SK-N-SH (cell line): Measurements from ENCODE around the gene CDK13. TPM values are rescaled to one million over a fixed set of nuclear protein-coding genes. Genes with fewer than 3 reads are reported as not detected.

Source experiments
- CTCF ChIA-PET: fragments of 300-600, 350-600 bp; formaldehyde crosslinking; extraction: SDS; loops from one replicate; lab custom pipeline; 2021; lab: Yijun Ruan, JAX
- POLR2A ChIA-PET: fragments of 350-600 bp; sonication (Branson Sonifier 250); formaldehyde crosslinking; extraction: SDS; loops from one replicate; lab custom pipeline; 2020; ENCODE audit warnings: antibody characterized with exemption, inconsistent platforms; lab: Yijun Ruan, JAX
- DNase-seq: peaks from one replicate; pipeline ENCODE4 v3.0.0; 2012
- H2AFZ ChIP-seq: fragments of 200-600 bp; sonication (generic); 2 replicates; pipeline ENCODE4 v1.8.1; 2016; ENCODE audit warnings: antibody characterized with exemption, mild to moderate bottlenecking, low read depth
- H3F3A ChIP-seq: fragments of 200-600 bp; sonication (generic); replicated peaks from 2 replicates; pipeline ENCODE3; 2016; ENCODE audit warnings: antibody characterized with exemption, mild to moderate bottlenecking; ENCODE audit not compliant: insufficient read depth
- H3K27ac ChIP-seq, 2 experiments: fragments of 200-500 bp in 1 of 2; fragments of 200-600 bp in 1 of 2; sonication (Bioruptor generic) in 1 of 2; sonication (generic), shearing (Covaris generic) in 1 of 2; 2 replicates each; pipeline versions ENCODE4 v1.5.1 to v1.6.1; 2014 to 2016; ENCODE audit warnings: low read depth in 2 of 2, inconsistent platforms in 1 of 2, low read length in 1 of 2, mild to moderate bottlenecking in 1 of 2, mixed read lengths in 1 of 2
- H3K27me3 ChIP-seq: fragments of 200-600 bp; sonication (generic), shearing (Covaris generic); 2 replicates; pipeline ENCODE4 v1.6.1; 2016; ENCODE audit warnings: mixed run types; ENCODE audit not compliant: insufficient read depth
- H3K36me3 ChIP-seq, 2 experiments: fragments of 200-500 bp in 1 of 2; fragments of 200-600 bp in 1 of 2; sonication (Bioruptor generic) in 1 of 2; sonication (generic) in 1 of 2; replicated peaks in 1 of 2; 2 replicates each; pipeline versions ENCODE3 to v1.5.1; 2014 to 2016; ENCODE audit warnings: low read length in 1 of 2, mild to moderate bottlenecking in 1 of 2; ENCODE audit not compliant: insufficient read depth in 2 of 2, control insufficient read depth in 1 of 2
- H3K4me1 ChIP-seq, 2 experiments: fragments of 200-500 bp in 1 of 2; fragments of 200-600 bp in 1 of 2; sonication (Bioruptor generic) in 1 of 2; sonication (generic), shearing (Covaris generic) in 1 of 2; 2 replicates each; pipeline versions ENCODE4 v1.5.1 to v1.6.1; 2014 to 2016; ENCODE audit warnings: low read depth in 1 of 2, low read length in 1 of 2, mixed run types in 1 of 2; ENCODE audit not compliant: insufficient read depth in 2 of 2, control insufficient read depth in 1 of 2
- H3K4me2 ChIP-seq: fragments of 200-600 bp; sonication (generic), shearing (Covaris generic); 2 replicates; pipeline ENCODE4 v1.6.1; 2017; ENCODE audit warnings: mixed run types
- H3K4me3 ChIP-seq, 2 experiments: fragments of 200-500 bp in 1 of 2; fragments of 200-600 bp in 1 of 2; sonication (Bioruptor generic) in 1 of 2; sonication (generic), shearing (Covaris generic) in 1 of 2; 2 replicates each; pipeline versions ENCODE4 v1.5.1 to v1.8.1; 2014 to 2016; ENCODE audit warnings: low read depth in 2 of 2, inconsistent platforms in 1 of 2, low read length in 1 of 2, mild to moderate bottlenecking in 1 of 2, mixed read lengths in 1 of 2, moderate library complexity in 1 of 2
- H3K79me2 ChIP-seq: fragments of 200-600 bp; sonication (generic); 2 replicates; pipeline ENCODE4 v1.8.1; 2017; ENCODE audit warnings: mild to moderate bottlenecking; ENCODE audit not compliant: insufficient read depth
- H3K9ac ChIP-seq: fragments of 200-600 bp; sonication (generic); 2 replicates; pipeline ENCODE4 v1.6.1; 2017; ENCODE audit warnings: mixed run types
- H3K9me2 ChIP-seq: fragments of 200-600 bp; sonication (generic); 2 replicates; pipeline ENCODE4 v1.6.1; 2017; ENCODE audit warnings: mixed run types
- H3K9me3 ChIP-seq: fragments of 200-600 bp; sonication (generic); 2 replicates; pipeline ENCODE4 v1.6.1; 2017; ENCODE audit warnings: mixed run types, mild to moderate bottlenecking, moderate library complexity
- H4K20me1 ChIP-seq: fragments of 200-600 bp; sonication (generic); 2 replicates; pipeline ENCODE4 v1.6.1; 2017; ENCODE audit warnings: mild to moderate bottlenecking, mixed run types; ENCODE audit not compliant: insufficient read depth
- CHD2 ChIP-seq: fragments of 150-350 bp; IDR thresholded peaks from 2 replicates; pipeline ENCODE4 v1.6.1; 2018; ENCODE audit warnings: low read length; ENCODE audit not compliant: partially characterized antibody
- EZH2phosphoT487 ChIP-seq: fragments of 200-600 bp; sonication (generic); IDR thresholded peaks from 2 replicates; pipeline ENCODE4 v1.6.1; 2017; ENCODE audit warnings: low read depth, mixed run types, mild to moderate bottlenecking, antibody characterized with exemption, moderate library complexity, borderline replicate concordance
- FOSL2 ChIP-seq: IDR thresholded peaks from 2 replicates; pipeline ENCODE4 v1.4.0; 2012; ENCODE audit warnings: low read depth, mild to moderate bottlenecking, moderate library complexity, borderline replicate concordance
- GABPA ChIP-seq: IDR thresholded peaks from 2 replicates; pipeline ENCODE4 v1.4.0; 2012; ENCODE audit warnings: low read depth, mild to moderate bottlenecking
- GATA2 ChIP-seq: sonication (generic); formaldehyde crosslinking; IDR thresholded peaks from 2 replicates; pipeline ENCODE4 v1.5.0; 2020; ENCODE audit warnings: mild to moderate bottlenecking, missing genetic modification reagents
- JUND ChIP-seq: IDR thresholded peaks from 2 replicates; pipeline ENCODE4 v1.4.0; 2012
- MXI1 ChIP-seq: IDR thresholded peaks from 2 replicates; pipeline ENCODE4 v1.6.1; 2012; ENCODE audit warnings: mild to moderate bottlenecking, low read depth, low read length, improper control_type of control experiment
- NRF1 ChIP-seq: IDR thresholded peaks from 2 replicates; pipeline ENCODE4 v1.6.1; 2012; ENCODE audit warnings: low read depth, mild to moderate bottlenecking, low read length
- TAF1 ChIP-seq: IDR thresholded peaks from 2 replicates; pipeline ENCODE4 v1.6.1; 2012; ENCODE audit warnings: low read depth, mild to moderate bottlenecking, low read length, moderate library complexity, borderline replicate concordance
- TCF12 ChIP-seq: IDR thresholded peaks from 2 replicates; pipeline ENCODE4 v1.4.0; 2012
- USF2 ChIP-seq: fragments of 150-350 bp; IDR thresholded peaks from 2 replicates; pipeline ENCODE4 v1.6.1; 2017; ENCODE audit warnings: antibody characterized with exemption, low read length, low read depth, borderline replicate concordance
- ZBTB33 ChIP-seq: IDR thresholded peaks from 2 replicates; pipeline ENCODE4 v1.4.0; 2012; ENCODE audit warnings: low read depth, borderline replicate concordance
- WGBS: methylation state at CpG from one replicate; pipeline ENCODE4 v1.1.6; 2017; ENCODE audit warnings: low lambda C conversion rate; 5-methylcytosine and 5-hydroxymethylcytosine counted together
- polyA plus RNA-seq, 3 experiments: library from polyadenylated mRNA; depleted of rRNA; stranded (reverse); fragments of >200 nt; gene quantifications; 2 replicates each; pipeline ENCODE4 v1.2.3, GENCODE V29; 2012

The CDK13 gene
- polyA plus RNA-seq, 1 of the 3 experiments (the other 2 are of a cell fraction) = 23.1 TPM

- no peaks in the 10 kb centered on the region for H3K27me3 ChIP-seq
- no peak overlapping the region for H3K27ac ChIP-seq
- no peak overlapping the region for H2AFZ ChIP-seq
- H3K36me3 ChIP-seq = no peaks in the 10 kb centered on the region
- H3K4me3 ChIP-seq = no peak overlapping the region
- no peak overlapping the region for H3K9ac ChIP-seq
- peaks cover 100% of the 10 kb centered on the region for H3K79me2 ChIP-seq
- H3K9me2 ChIP-seq = no peaks in the 10 kb centered on the region
- no peaks in the 10 kb centered on the region for H3K9me3 ChIP-seq
- DNase-seq = no peak
- ChIA-PET POLR2A (no interaction called here), CTCF (interaction anchor here (1.0 to 2.1 kb wide), 3 partner anchors 22 to 79 kb away, joined by 3 to 9 read pairs (median 5); no protein-coding TSS in a partner anchor)
- peaks cover 100% of the 10 kb centered on the region for H4K20me1 ChIP-seq
- no peak overlapping the region for H3K4me2 ChIP-seq
- WGBS = 95% methylated on average over 2 of the region's 2 CpGs
- peaks cover 3% of the 10 kb centered on the region for H3F3A ChIP-seq
- TF ChIP-seq EZH2phosphoT487 (no peak), TCF12 (no peak), NRF1 (no peak), GABPA (no peak), MXI1 (no peak), USF2 (no peak), JUND (no peak), ZBTB33 (no peak), TAF1 (no peak), FOSL2 (no peak)
- peaks cover 3 to 9% of the 10 kb centered on the region in 2 experiments; a peak in 2 of 4 replicates for H3K4me1 ChIP-seq
Observed at GRCh38 chr7:39973801-39974200, 23.7 kb downstream of the CDK13 start.

GRCh38 chr7:39978230-39978934 is 28.3 kb downstream of the CDK13 start:
- Histone ChIP-seq H3K4me1 (peaks cover 3 to 9% of the 10 kb centered on the region in 2 experiments; a peak in 3 of 4 replicates), H3K4me2 (no peak overlapping the region), H3K9me3 (no peaks in the 10 kb centered on the region), H3K36me3 (no peaks in the 10 kb centered on the region), H2AFZ (no peak overlapping the region), H3K9ac (no peak overlapping the region), H3K4me3 (no peak overlapping the region), H3K27me3 (no peaks in the 10 kb centered on the region), H3F3A (peaks cover 5% of the 10 kb centered on the region), H3K79me2 (peaks cover 98% of the 10 kb centered on the region), H4K20me1 (peaks cover 88% of the 10 kb centered on the region), H3K27ac (peak overlapping the region in 1 of 2 experiments; percentile 18; a peak in 1 of 4 replicates), H3K9me2 (no peaks in the 10 kb centered on the region)
- peak; percentile 24 for DNase-seq
- no peak for TF ChIP-seq CHD2
- TF ChIP-seq GATA2 (CRISPR knock-in tag) = peak; percentile 29; the same call in 1 of the 2 replicates
- ChIA-PET CTCF (interaction anchor here (0.8 to 1.7 kb wide), 8 partner anchors 10 to 156 kb away, joined by 3 to 6 read pairs (median 4); partner anchors contain the start of genes MPLKIP and SUGCT), POLR2A (no interaction called here)
- WGBS = 63% methylated on average over 3 of the region's 3 CpGs
